A673 (cell line): ENCODE measurements around the gene TTLL1. TPM values are rescaled to one million over a fixed set of nuclear protein-coding genes. Genes with fewer than 3 reads are reported as not detected.

Source experiments
- BruUV-seq: library from RNA; stranded (reverse); fragments of 400-500 nt; replicated peaks from 2 replicates; lab custom pipeline; 2021; lab: Mats Ljungman, UMichigan
- CTCF ChIA-PET: fragments of 300-600 bp; sonication (Branson Sonifier 250); formaldehyde crosslinking; loops from one replicate; lab custom pipeline; 2022; ENCODE audit warnings: antibody characterized with exemption; lab: Charles Lee
- POLR2A ChIA-PET: fragments of 300-600 bp; sonication (Branson Sonifier 250); formaldehyde crosslinking; loops from one replicate; lab custom pipeline; 2022; ENCODE audit warnings: antibody characterized with exemption; ENCODE audit not compliant: low non-redundant PET; lab: Charles Lee
- DNase-seq: peaks from one replicate; pipeline ENCODE4 v3.0.0-alpha.2; 2015; ENCODE audit warnings: low spot score
- H3K27ac ChIP-seq: fragments of 200-600 bp; sonication (generic); 2 replicates; pipeline ENCODE4 v1.5.1; 2016; ENCODE audit warnings: mixed run types, low read depth, mild to moderate bottlenecking, mixed read lengths, antibody characterized with exemption, low read length; ENCODE audit not compliant: poor library complexity, severe bottlenecking
- H3K27me3 ChIP-seq: fragments of 200-600 bp; sonication (generic); replicated peaks from 2 replicates; pipeline ENCODE4 v1.6.1; 2017; ENCODE audit warnings: mixed run types, low read depth, mild to moderate bottlenecking, mixed read lengths, antibody characterized with exemption, low read length; ENCODE audit not compliant: insufficient read depth, poor library complexity
- H3K36me3 ChIP-seq: fragments of 200-600 bp; sonication (generic); 2 replicates; pipeline ENCODE4 v1.6.1; 2016; ENCODE audit warnings: mixed run types, mild to moderate bottlenecking, mixed read lengths, antibody characterized with exemption, low read length; ENCODE audit not compliant: insufficient read depth, poor library complexity, severe bottlenecking
- H3K4me1 ChIP-seq: fragments of 200-600 bp; sonication (generic); 2 replicates; pipeline ENCODE4 v1.6.1; 2017; ENCODE audit warnings: mixed run types, mild to moderate bottlenecking, mixed read lengths, antibody characterized with exemption, low read length; ENCODE audit not compliant: insufficient read depth, poor library complexity, severe bottlenecking
- H3K4me3 ChIP-seq: fragments of 200-600 bp; sonication (generic); 2 replicates; pipeline ENCODE4 v1.5.1; 2016; ENCODE audit warnings: low read depth, mixed run types, mild to moderate bottlenecking, mixed read lengths, low read length; ENCODE audit not compliant: poor library complexity, severe bottlenecking
- H3K9me3 ChIP-seq: fragments of 200-600 bp; sonication (generic); 2 replicates; pipeline ENCODE4 v1.6.1; 2016; ENCODE audit warnings: mixed run types, low read depth, mild to moderate bottlenecking, mixed read lengths, antibody characterized with exemption, low read length; ENCODE audit not compliant: poor library complexity, severe bottlenecking
- EZH2 ChIP-seq: fragments of 200-600 bp; sonication (generic); IDR thresholded peaks from 2 replicates; pipeline ENCODE4 v1.6.1; 2017; ENCODE audit warnings: borderline replicate concordance, low read depth, mild to moderate bottlenecking, mixed read lengths, antibody characterized with exemption, low read length; ENCODE audit not compliant: poor library complexity, severe bottlenecking
- intact Hi-C: fragments of 100-400 bp; cut with micrococcal nuclease; formaldehyde crosslinking; loops from one replicate; pipeline ENCODE4 v1.10.0; 2022; ENCODE audit not compliant: unreplicated experiment
- total RNA-seq: library from RNA; stranded (reverse); gene quantifications from 2 replicates; pipeline ENCODE4 v1.2.3, GENCODE V29; 2021
- TF ChIP-seq, protein P1 (sequence below): fragments of 300-800, 200-600 bp; sonication (generic); conservative IDR thresholded peaks from 2 replicates; pipeline ENCODE4 v1.5.1; 2017; ENCODE audit warnings: low read depth, mild to moderate bottlenecking, antibody characterized with exemption, low read length, moderate library complexity, mixed read lengths

TTLL1 gene
- total RNA-seq, 1 experiment from 2014 or later = 6.4 TPM

- Histone ChIP-seq H3K27me3 (no peaks in the 10 kb centered on the region), H3K27ac (no peak overlapping the region), H3K4me1 (no peaks in the 10 kb centered on the region), H3K36me3 (no peaks in the 10 kb centered on the region), H3K4me3 (no peak overlapping the region), H3K9me3 (no peaks in the 10 kb centered on the region)
- ChIA-PET POLR2A (no interaction called here), CTCF (no interaction called here)
- intact Hi-C loops = no loop called here
- TF ChIP-seq, protein P1, sequence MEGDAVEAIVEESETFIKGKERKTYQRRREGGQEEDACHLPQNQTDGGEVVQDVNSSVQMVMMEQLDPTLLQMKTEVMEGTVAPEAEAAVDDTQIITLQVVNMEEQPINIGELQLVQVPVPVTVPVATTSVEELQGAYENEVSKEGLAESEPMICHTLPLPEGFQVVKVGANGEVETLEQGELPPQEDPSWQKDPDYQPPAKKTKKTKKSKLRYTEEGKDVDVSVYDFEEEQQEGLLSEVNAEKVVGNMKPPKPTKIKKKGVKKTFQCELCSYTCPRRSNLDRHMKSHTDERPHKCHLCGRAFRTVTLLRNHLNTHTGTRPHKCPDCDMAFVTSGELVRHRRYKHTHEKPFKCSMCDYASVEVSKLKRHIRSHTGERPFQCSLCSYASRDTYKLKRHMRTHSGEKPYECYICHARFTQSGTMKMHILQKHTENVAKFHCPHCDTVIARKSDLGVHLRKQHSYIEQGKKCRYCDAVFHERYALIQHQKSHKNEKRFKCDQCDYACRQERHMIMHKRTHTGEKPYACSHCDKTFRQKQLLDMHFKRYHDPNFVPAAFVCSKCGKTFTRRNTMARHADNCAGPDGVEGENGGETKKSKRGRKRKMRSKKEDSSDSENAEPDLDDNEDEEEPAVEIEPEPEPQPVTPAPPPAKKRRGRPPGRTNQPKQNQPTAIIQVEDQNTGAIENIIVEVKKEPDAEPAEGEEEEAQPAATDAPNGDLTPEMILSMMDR = no peak
- no peak for TF ChIP-seq EZH2
- BruUV-seq = no TSS peak
- no peak for DNase-seq
These were observed 31.6 kb downstream of the TTLL1 start for GRCh38 chr22:43057641-43058040.

DNA sequence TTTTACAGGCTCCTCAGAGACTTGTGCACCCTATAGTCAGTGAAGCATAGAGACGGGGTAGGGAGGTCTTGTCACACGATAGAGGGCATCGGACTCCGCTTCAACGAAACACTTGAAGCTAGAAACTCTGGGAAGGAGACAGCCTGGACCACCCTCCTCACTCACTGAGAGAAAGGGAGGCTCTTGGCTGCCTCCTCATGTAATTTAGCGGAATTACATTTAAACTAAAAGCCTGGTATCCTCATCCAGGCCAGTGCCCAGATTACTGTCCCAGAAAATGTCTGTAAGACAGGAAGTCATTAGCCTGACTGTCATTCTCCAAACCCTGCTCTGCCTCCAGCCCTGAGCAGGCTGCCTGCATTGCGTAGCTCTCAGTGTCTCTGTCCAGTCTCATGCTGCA lies 36.0 kb downstream of the TTLL1 start:
- no TSS peak for BruUV-seq
- Histone ChIP-seq H3K4me3 (no peak overlapping the region), H3K27ac (no peak overlapping the region), H3K27me3 (no peaks in the 10 kb centered on the region), H3K4me1 (no peaks in the 10 kb centered on the region), H3K36me3 (no peaks in the 10 kb centered on the region), H3K9me3 (no peaks in the 10 kb centered on the region)
- intact Hi-C loops = no loop called here
- TF ChIP-seq, protein P1 = peak; percentile 51
- TF ChIP-seq EZH2 = no peak
- CTCF ChIA-PET = no interaction called here
- POLR2A ChIA-PET = no interaction called here
- peak; percentile 50 for DNase-seq

- CTCF ChIA-PET = interaction anchor here (0.6 kb wide), 1 partner anchor 1103 kb away, joined by 9 read pairs; no protein-coding TSS in a partner anchor
These were observed 38.2 kb downstream of the TTLL1 start for GRCh38 chr22:43050995-43051394.

More at GRCh38 chr22:43050995-43051394, 38.2 kb downstream of the TTLL1 start:
- Histone ChIP-seq H3K9me3 (no peaks in the 10 kb centered on the region), H3K27ac (no peak overlapping the region), H3K27me3 (no peaks in the 10 kb centered on the region), H3K4me3 (no peak overlapping the region), H3K4me1 (no peaks in the 10 kb centered on the region), H3K36me3 (no peaks in the 10 kb centered on the region)
- intact Hi-C loops = no loop called here
- POLR2A ChIA-PET = no interaction called here
- no TSS peak for BruUV-seq
- DNase-seq = no peak
- TF ChIP-seq EZH2 = no peak
- TF ChIP-seq, protein P1 = no peak
